HT-29 (cell line): Measurements from ENCODE around the gene KLC1. TPM values are rescaled to one million over a fixed set of nuclear protein-coding genes. Genes with fewer than 3 reads are reported as not detected.
"Not testable (repeated sequence)": the region's sequence is repeated elsewhere in the genome, so short reads cannot be mapped to it uniquely, and the experiment has no call there.

Experiments
- DNase-seq: peaks from one replicate; pipeline ENCODE4 v3.0.0-alpha.2; 2015; ENCODE audit warnings: low spot score
- total RNA-seq: library from RNA; depleted of rRNA; stranded (reverse); fragments of >200 nt; shearing (Covaris generic); gene quantifications from 2 replicates; pipeline ENCODE4 v1.2.3, GENCODE V29; 2014

The KLC1 gene
- total RNA-seq, 1 experiment from 2014 or later: 93.5 TPM

- no peak for DNase-seq
Observed at GRCh38 chr14:103625356-103626095, 3.5 kb upstream of the KLC1 start.

GRCh38 chr14:103626146-103626850, 2.7 kb upstream of the KLC1 start:
- DNase-seq: no peak

- peak; percentile 38 for DNase-seq
Observed at GRCh38 chr14:103627073-103628025, 1.7 kb upstream of the KLC1 start.

- DNase-seq: peak; percentile 53
Observed at GRCh38 chr14:103628221-103628683, 759 bp upstream of the KLC1 start.

GRCh38 chr14:103629503-103630121, 601 bp downstream of the KLC1 start:
- no peak for DNase-seq

- DNase-seq: no peak
Observed at GRCh38 chr14:103630364-103631108, 1.5 kb downstream of the KLC1 start.

- DNase-seq: no peak
Observed at GRCh38 chr14:103633391-103633790, 4.4 kb downstream of the KLC1 start.

- no peak for DNase-seq
Observed at GRCh38 chr14:103634156-103634555, 5.1 kb downstream of the KLC1 start.

GRCh38 chr14:103638594-103638993, 9.6 kb downstream of the KLC1 start:
- DNase-seq: no peak

- DNase-seq: no peak
Observed at GRCh38 chr14:103641161-103641560, 12.2 kb downstream of the KLC1 start.

GRCh38 chr14:103646189-103646588, 17.2 kb downstream of the KLC1 start:
- no peak for DNase-seq

GRCh38 chr14:103649001-103649400, 20.0 kb downstream of the KLC1 start:
- no peak for DNase-seq

- no peak for DNase-seq
Observed at GRCh38 chr14:103650213-103650612, 21.2 kb downstream of the KLC1 start.

GRCh38 chr14:103651585-103651984, 22.6 kb downstream of the KLC1 start:
- no peak for DNase-seq

- no peak for DNase-seq
Observed at GRCh38 chr14:103652806-103653205, 23.8 kb downstream of the KLC1 start.

- DNase-seq: not testable (repeated sequence)
Observed at GRCh38 chr14:103653336-103653735, 24.3 kb downstream of the KLC1 start.

- no peak for DNase-seq
Observed at GRCh38 chr14:103653805-103654204, 24.8 kb downstream of the KLC1 start.

- DNase-seq: no peak
Observed at GRCh38 chr14:103654619-103655018, 25.6 kb downstream of the KLC1 start.

- no peak for DNase-seq
Observed at GRCh38 chr14:103656031-103656755, 27.2 kb downstream of the KLC1 start.

- DNase-seq: no peak
Observed at GRCh38 chr14:103656756-103657133, 27.7 kb downstream of the KLC1 start.
